Ovary (tissue), 3 donors: Measurements from ENCODE around the gene PGP.

Source experiments
- CTCF ChIP-seq, 3 donors: fragments of 450-650 bp in 2 of 3; fragments of 200-600 bp in 1 of 3; IDR thresholded peaks; one replicate each; pipeline versions ENCODE4 v1.5.1 to v1.8.0; 2016 to 2022; ENCODE audit warnings: antibody characterized with exemption in 3 of 3, mild to moderate bottlenecking in 1 of 3
- EP300 ChIP-seq: sonication (generic); formaldehyde crosslinking; IDR thresholded peaks from one replicate; pipeline ENCODE4 v1.6.1; 2017; ENCODE audit warnings: antibody characterized with exemption
- POLR2A ChIP-seq: fragments of 450-650 bp; IDR thresholded peaks from one replicate; pipeline ENCODE4 v1.6.1; 2017; ENCODE audit warnings: antibody characterized with exemption, mild to moderate bottlenecking, moderate library complexity
- donor health status: DM: no; HTN: no; CAD: no.

- TF ChIP-seq CTCF (IDR thresholded peaks at IDR 0.05) (no peak), POLR2A (no peak), EP300 (no peak)
Measured at GRCh38 chr16:2181952-2182351, 32.7 kb downstream of the PGP start.
